ENCODE data around the gene NDUFS1. TPM values are rescaled to one million over a fixed set of nuclear protein-coding genes. Genes with fewer than 3 reads are reported as not detected.

The NDUFS1 gene
- total and polyA plus RNA-seq, 2 experiments from 2014 or later: 34.5 to 97.9 TPM

GRCh38 chr2:206108713-206109112 lies 50.5 kb downstream of the NDUFS1 start:
- H3K4me3 Mint-ChIP-seq: no peak overlapping the region
- DNase-seq (ENCODE audit: low spot score): no peak
- H3K36me3 Mint-ChIP-seq (ENCODE audit: low read depth): peaks cover 4% of the 10 kb centered on the region; the same call in 1 of the 3 replicates
- H2AFZ ChIP-seq: no peak overlapping the region
- H3K4me3 ChIP-seq: no peak overlapping the region
- H3K4me1 Mint-ChIP-seq: no peaks in the 10 kb centered on the region
- H3K4me2 ChIP-seq: no peak overlapping the region
- H3K9me2 ChIP-seq (ENCODE audit: insufficient read depth): no peaks in the 10 kb centered on the region
- H3K27ac ChIP-seq (ENCODE audit: low read depth): no peak overlapping the region
- no peaks in the 10 kb centered on the region for H3K36me3 ChIP-seq (ENCODE audit: insufficient read depth)
- peaks cover 3% of the 10 kb centered on the region; the same call in 2 of the 3 replicates for H3K9me3 Mint-ChIP-seq
- no peaks in the 10 kb centered on the region for H4K20me1 ChIP-seq (replicated peaks; ENCODE audit: insufficient read depth)
- H3K27me3 Mint-ChIP-seq (ENCODE audit: insufficient read depth, low read depth, poor library complexity): peaks cover 1% of the 10 kb centered on the region
- no peak for ATAC-seq
- TF ChIP-seq CREB1 (CRISPR knock-in tag; IDR thresholded peaks at IDR 0.05; ENCODE audit: low read depth) (no peak), POLR2AphosphoS5 (IDR thresholded peaks at IDR 0.05; ENCODE audit: low read depth) (no peak), STAT1 (IDR thresholded peaks at IDR 0.05; ENCODE audit: unreplicated experiment) (no peak), REST (IDR thresholded peaks at IDR 0.05; ENCODE audit: unreplicated experiment) (no peak), NANOG (IDR thresholded peaks at IDR 0.05; ENCODE audit: borderline replicate concordance) (no peak), JUNB (IDR thresholded peaks at IDR 0.05; ENCODE audit: unreplicated experiment) (no peak), ZNF331 (CRISPR knock-in tag; IDR thresholded peaks at IDR 0.05; ENCODE audit: low read depth) (no peak), EZH2phosphoT487 (IDR thresholded peaks at IDR 0.05; ENCODE audit: unreplicated experiment) (no peak), CTCF (conservative IDR thresholded peaks at IDR 0.05; ENCODE audit: low read depth in 2 of 2) (no peak), ETS1 (IDR thresholded peaks at IDR 0.05) (no peak), ZNF114 (CRISPR knock-in tag; IDR thresholded peaks at IDR 0.05) (no peak), EZH2 (IDR thresholded peaks at IDR 0.05; ENCODE audit: low read depth, unreplicated experiment) (no peak), ZNF462 (CRISPR knock-in tag; IDR thresholded peaks at IDR 0.05) (no peak)
- no peaks in the 10 kb centered on the region for H3K27me3 ChIP-seq (ENCODE audit: insufficient read depth)
- H3K4me1 ChIP-seq (ENCODE audit: insufficient read depth): no peaks in the 10 kb centered on the region
- no peaks in the 10 kb centered on the region for H3K79me2 ChIP-seq (replicated peaks; ENCODE audit: insufficient read depth)
- no peak overlapping the region for H3K27ac Mint-ChIP-seq
- H3F3A ChIP-seq (replicated peaks; ENCODE audit: low read depth): no peaks in the 10 kb centered on the region

All from GM23338 (cell line).